T-helper 1 cell (primary cell): ENCODE measurements around the gene CDH4.

Source experiments
- DNase-seq, 5 donors: peaks; one replicate each; pipeline ENCODE4 v3.0.0-alpha.2; 2012 to 2020

Gene CDH4

DNA sequence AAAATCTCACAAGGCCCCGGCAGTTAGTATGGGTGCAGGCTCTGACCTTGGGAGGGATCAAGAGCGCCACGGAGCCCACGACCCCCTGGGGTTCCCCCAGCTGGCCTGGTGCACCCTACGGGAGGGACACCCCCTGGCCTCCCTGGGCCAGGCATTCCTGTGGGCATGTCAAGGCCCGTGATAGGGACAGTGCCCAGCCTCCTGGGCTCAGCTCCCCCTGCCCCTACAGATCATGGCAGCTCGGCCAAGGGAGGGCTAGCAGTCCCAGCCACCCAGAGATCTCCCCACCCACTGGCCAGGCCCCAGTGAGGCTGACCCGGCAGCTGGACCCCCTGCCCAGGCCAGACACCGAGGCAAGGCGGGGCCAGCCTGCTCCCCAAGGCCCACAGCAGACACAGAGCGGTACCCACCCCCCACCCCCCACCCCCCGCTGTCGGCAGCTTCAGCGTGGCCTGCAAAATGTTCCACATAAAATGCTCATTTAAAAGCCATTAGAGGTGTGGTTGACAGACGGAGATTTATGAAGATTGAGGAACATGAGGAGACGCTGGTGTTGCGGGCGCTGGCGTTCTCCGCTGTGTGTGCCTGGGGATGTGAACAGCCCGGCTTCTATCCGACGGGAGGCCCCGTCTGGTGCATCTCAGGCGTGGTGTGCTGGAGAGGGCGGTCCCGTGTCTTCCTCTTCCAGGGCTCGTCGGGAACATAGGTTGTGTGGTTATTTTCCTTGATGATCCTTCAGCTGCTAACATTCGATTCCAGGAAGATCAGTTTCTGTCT is 625.1 kb downstream of the CDH4 start:
- DNase-seq, result no peak

DNA sequence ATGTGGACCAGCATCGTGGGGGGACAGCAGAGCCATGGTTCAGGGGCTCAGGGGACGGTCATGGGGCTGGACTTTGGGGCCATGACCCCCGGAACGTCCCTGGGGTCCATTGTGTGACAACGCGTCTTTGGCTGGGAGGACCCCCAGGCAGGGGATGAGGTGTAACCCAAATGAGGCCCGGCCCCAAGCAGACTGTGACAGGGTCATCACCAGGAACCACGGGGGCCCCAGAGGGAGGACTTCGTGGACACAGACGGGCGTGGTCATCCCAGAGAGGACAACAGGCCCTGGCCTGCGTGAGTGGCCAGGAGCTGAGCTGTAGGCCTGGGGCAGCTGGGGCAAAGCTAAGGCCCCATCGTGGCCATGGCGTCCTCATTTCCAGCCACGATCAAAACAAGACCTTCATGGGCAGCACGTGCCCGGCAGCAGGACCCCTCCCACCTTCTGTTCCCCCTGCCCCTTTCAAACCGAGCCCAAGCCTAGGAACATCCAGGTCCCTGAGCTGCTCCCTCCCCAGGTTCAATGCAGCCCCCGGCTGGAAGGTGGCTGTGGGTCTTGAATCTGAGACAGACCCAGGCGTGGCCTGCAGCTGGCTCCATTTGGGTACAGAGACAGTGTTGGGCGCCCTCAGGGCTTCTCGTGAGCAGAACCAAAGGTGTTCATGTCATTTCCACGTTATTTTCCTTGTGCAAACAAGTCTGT is 625.9 kb downstream of the CDH4 start:
- no peak for DNase-seq

DNA sequence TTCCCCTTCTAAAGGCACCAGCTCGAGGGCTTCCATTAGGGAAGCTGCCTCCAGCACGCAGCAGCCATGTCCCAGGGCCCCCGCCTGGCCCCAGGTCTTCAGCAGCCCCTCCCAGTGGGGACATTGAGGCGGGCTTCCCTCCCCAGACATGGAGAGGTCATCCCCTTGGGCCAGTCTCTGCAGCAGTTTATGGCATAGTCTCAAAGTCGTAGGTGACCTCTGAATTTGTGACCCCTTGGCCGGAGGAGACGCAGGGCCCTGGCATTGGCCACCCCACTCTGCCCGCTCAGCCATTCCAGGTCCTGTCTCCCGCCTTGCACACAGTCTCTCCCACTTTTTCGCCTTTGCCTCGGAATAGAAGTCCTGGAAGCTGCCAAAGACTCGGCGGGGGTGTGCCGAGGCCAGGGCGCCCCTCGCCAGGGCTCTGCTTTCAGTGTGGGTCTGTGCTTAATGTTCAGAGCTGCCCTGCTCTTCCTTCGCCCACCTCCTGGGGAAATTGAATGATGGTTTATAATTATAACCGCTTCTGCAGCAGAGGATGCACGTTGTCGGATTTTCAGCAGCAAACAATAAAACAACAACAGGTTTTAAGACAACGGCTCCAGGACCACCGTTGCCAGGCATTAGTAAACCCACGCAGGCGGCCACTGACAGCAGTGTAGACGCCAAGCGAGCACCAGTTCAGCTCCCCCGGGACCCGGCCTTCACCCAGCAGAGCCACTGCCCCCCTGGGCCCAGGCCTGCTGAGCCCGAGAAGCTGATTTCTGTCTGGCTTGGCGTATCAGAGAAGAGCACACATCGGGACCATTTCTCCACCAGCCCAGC is 626.6 kb downstream of the CDH4 start:
- DNase-seq, result no peak

DNA sequence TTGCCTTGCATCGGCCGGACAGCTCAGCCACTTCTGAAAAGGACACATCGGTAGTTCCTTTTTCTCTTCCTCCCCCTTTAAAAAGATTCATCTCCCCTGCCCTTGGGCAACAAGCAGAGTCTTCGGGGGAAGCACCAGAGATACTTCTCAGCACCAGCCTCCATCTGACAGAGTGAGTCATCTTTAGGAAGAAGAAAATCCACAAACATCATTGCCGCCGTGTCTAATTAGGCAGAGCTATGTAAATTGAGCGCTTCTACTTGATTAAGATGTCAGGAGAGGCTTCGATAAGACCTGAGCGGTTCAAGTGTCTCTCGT is 627.2 kb downstream of the CDH4 start:
- no peak for DNase-seq

DNA sequence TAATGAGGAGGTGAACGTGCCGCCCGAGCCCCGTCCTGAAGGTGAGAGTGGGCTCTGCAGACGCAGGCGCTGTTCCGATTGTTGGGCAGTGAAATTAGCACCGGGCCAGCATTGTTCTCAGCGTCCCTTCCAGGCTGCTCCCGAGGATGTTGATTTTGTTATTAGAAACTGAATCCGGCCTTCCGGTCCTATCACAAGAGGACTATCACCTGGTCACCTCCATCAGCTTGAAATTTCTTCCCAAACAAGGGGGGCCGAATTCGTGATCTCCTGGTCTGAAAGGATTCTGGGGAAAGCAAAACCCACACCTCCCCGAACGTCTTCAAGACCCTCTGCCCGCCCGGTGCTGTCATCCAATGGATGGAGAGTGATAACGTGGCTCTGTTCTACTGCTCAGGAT is 627.6 kb downstream of the CDH4 start:
- DNase-seq, result no peak

DNA sequence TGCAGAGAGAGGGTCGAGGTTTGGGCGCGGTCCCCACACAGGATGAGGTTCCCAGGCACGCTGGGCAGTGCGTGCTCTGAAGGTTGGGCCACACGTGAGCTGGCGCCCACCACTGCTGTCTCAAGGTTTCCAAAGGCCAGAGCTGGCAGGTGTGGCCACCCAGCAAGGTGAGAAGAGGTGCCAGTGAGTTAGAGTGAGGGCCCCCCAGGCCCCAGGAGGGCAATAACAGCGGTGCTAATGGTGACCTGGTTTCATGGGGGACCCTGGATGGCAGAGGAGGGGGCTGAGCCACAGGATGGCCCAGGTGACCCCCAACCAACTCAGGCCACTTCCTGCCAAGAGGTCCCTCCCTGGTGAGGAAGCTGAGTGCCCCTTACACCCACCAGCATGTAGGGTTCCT is 628.6 kb downstream of the CDH4 start:
- no peak for DNase-seq

DNA sequence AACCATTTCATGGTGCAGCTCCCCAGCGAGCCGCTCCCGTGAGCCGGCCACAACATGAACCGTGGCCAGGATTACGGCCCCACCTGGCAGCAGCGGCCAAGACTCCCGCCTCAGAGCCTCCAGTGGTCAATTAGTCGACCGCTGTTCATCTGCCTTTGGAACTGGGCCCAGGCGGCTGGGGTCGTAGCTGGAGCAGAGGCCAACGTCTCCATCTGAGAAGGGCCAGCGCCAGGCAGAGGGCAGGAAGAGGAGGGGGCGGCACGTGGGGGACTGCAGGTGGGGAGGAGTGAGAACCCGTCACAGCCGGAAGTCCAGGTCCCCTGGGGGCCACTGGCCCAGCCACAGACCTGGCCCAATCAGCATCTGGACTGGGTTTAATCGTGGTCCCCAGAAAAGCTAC is 629.4 kb downstream of the CDH4 start:
- no peak for DNase-seq

DNA sequence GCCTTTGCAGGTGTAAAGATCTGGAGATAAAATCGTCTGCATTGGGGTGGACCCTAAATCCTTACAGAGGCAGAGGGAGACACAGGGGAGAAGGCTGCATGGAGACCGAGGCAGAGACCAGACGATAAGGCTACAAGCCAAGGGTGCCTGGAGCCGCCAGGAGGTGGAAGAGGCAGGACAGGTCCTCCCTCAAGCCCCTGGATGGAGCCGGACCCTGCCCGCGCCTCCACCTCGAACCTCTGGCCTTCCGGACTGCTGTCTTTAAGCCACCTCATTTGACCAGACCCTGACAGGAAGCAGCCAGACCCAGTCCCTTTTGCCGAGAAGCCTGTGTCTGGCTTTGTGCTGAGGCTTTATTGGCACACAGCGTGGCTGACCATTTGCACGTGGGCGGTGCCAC is 629.8 kb downstream of the CDH4 start:
- no peak for DNase-seq

DNA sequence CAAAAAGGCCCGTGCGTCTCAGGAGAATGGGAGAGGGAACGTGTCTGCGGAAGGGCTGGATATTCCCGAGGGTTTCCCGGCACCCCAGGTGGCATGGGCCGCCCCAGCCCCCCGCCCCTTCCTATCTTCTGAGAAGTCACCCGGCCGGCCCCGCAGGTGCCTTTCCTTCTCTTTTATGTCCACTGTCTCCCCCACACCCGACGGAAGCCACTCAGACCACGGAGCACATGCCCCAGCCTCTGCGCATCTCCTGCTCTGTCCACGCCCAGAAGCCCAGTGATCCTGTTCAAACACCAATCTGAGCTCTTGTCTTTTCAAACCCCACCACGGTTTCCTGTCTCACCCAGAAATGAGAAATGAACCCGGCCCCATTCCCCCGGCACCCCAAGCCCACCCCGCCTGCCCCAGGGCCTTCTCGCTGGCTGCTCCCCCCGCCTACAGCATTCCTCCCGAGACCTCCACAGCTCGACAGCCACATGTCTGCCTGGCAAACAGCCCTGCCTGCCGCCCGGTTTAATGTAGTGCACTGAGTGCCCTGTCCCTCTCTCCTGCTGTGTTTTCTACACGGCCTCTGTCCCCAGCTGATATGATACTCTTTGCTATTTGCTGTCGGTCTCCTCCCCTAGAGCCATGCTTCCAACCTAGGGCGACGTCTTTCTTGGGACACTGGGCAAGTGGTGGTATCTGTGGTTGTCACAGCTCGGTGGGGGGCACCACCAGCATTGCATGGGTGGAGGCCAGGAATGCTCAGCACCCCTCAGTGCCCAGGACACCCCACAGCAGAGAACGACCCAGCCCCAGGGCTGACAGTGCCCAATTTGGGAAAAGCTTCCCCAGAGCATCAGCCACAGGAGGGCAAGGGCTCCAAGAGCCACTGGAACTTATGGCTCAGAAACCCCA is 630.9 kb downstream of the CDH4 start:
- no peak for DNase-seq

DNA sequence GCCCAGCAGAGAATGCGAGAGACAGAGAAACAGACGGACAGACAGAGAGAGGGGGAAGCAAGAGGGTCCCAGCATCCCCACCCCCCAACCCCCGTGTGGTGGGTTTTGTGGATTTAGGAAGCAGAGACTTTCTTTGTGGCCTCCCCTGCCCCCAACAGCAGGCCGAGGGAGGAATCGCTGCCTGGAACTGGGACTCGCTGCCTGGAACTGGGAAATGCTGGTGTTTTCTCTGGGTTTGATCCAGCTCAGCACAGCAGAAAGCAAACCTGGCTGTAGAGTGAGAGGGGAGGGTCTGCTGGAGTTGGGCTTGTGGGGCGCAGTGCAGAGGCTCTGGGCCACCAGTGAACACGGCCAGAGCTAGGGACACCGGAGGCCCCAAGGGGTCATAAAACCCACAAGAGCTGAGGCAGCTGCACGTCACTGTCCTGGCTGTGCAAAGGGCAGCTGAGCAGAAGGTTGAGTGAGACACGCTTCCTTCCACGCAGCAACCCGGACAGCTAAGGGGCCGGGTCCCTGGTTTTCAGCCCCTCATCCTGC is 631.9 kb downstream of the CDH4 start:
- DNase-seq, result no peak

DNA sequence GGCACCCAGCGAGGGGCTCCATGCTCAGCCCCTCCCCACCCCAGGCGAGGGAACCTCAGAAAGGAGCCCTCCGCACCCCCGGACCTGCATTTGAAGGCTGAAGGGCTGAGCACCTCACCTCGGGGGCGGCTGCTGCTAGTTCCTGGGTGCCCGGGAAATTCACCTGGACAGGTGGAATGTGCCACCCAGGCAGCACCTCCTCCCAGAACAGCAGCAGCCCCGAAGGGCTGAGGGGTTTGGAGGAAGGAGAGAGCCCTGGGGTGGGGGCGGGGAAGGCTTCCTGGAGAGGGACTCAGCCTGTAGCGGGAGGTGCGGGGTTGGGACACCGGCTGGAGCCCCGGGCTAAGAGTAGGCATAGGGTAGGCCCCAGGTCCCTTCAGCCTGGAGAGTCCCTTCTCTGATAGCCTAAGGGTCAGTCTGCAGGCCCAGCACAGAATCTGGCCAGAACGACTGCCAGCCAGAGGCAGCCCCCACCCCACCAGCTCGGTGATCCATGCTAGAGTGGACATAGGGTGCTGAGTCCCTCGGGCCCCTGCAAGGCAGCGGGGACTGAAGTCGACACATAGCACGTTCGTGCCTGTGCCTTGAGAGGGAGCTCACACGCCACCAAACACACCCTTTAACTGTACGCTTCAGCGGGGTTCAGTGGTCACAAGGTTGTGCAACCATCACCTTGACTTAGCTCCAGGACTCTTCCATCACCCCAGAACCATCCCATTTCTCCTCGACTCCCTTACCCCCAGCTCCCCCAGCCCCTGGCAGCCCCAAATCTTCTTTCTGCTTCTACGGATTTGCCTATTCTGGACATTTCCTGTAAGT is 632.7 kb downstream of the CDH4 start:
- DNase-seq, result no peak

DNA sequence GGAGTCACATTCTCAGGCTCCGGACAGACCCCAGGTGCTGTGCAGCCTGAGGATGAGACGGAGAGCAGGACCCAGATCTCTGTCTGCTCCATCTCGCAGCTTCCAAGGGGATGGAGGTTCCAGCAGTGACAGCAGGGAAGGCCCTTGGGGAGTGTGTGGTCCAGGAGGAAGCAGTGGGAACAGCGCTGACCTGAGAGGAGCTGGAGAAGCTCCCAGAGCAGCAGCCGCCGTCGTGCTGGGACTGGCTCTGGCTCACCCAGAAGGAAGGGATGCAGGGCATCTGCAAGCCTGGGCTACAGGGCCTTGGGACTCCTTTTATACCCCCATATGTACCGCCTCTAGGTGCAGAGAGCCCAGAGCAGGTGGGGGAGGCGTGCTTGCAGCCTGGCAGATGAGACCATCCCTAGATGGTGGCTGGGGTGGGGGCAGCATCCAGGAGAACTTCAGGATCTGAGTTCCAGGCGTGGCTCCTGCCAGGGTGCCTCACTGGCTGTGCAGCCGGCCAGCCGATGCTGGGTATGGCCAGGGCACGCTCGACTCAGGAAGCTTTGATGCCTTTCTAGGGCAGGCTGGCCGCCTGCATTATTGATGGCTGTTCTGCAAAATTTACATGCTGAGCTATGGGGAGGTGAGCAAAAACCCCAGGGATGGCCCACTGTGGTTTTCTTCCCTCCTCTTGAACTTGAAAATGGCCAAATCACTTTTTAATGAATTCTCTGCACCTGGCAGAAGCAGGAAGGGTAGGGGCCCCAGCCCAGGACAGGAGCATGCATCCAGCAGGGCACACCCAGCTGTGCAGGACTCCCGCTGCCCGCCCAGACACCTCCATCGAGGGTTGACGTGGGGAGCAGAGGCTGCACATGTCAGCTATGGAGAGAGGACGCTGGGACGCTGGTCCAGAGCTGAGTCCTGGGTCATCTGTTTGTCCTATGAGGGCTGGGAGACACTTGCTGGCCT is 634.0 kb downstream of the CDH4 start:
- DNase-seq, result no peak

DNA sequence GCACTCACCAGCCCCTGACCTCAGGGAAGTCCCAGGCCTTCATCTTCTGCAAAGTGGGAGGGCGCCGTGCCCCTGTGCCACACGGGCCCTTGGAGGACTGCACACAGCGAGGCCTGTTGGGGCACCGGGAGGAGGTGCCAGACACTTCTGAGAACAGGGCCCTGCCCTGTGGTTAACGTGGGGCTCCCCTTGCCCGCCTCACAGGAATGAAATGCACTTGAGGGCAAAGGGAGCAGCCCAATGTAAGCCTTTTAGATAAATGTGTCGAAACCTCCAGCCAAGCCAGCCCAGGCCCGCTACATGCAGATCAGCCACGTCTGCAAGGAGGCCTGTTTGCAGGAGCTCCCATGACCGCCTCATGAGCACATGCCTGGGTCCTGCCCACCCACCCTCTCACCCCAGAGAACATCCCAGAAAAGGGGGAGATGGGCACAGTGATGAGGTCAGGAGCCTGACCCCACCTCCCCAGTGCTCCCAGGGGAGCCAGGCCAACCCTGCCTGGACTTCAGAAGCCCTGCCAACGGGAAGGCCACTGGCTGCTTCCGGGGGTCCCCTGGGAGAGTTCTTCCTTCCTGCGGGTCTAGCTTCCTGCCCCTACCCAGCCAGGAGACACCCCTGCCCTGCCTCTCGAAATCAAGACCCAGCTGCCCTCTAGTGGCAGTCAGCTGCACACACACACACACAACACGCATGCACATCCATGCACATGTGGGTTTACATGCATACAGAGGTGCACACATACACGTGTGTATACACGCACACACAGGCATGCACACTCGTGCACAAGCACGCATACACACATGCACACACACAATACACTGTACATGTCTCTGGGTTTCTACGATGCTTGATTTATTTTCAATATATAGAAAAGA is 634.9 kb downstream of the CDH4 start:
- peak in 2 of 5 donors; percentile 7 to 27 for DNase-seq

DNA sequence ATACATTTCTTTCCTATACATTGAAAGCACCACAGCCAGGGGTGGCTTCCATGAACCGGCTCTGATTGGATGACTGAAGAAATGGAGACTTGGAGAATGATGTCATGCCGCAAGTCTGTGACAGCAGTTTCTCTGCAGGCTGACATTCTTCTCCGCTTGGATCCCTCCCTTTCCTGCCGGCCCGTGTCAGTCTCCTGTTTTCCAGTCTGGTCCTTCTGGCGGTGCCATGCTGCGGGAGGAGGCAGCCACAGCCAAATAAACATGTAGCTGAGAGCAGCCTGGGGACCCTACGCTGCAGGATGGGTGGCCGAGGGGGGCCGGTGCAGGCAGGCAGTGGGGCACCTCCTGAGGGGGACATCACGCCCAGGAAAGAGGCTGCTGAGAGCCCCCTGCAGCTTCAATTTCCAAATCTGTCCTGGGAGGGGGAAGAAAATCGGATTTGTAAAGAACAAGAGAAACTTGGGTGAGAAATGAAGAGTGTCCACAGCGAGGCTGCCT is 635.6 kb downstream of the CDH4 start:
- DNase-seq, result no peak

DNA sequence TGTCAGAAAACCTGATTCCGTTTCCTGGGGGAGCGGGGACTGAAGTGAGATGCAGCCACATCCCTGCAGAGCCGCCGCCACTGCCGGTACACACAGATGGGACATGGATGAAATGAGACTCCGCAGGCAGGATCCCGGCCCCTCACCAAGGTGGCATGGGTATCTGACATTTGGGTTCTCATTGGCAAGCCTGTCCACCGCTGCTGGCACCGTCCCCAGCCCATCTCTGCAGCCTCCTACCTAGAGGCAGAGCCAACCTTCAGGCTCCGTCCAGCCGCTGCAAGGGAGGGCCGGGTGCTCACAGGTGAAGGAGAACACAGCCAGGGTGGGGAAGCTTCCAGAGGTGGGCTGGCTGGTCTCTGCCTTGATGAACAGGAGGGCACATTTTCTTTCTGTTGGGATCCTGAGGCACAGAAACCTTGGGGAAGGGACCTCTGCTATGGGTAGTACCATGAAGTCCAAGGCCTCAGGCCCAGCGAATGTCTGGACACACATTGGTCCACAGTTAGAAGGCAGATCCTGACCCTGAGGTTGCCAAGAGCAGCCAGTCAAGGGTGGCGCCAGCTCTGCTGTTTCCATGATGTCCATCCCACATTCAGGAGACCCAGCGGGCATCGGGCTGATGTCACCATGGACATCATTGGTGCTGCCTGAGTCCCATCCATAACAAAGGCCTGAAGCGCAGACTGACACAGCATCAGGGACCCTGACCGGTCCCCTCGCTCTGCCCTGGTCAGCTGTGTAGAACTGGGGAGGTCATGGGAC is 636.2 kb downstream of the CDH4 start:
- DNase-seq, result no peak

DNA sequence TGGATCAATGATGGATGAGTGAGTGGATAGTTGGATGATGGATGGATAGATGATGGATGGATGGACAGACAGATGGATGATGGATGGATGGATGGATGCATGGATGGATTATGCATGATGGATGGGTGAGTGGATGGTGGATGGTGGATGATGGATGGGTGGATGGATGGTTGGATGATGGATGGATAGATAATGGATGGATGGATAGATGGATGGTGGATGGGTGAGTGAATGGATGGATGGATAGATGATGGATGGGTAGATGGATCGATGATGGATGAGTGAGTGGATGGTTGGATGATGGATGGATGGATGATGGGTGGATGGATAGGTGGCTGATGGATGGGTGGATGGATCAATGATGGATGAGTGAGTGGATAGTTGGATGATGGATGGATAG is 637.6 kb downstream of the CDH4 start:
- no peak for DNase-seq

DNA sequence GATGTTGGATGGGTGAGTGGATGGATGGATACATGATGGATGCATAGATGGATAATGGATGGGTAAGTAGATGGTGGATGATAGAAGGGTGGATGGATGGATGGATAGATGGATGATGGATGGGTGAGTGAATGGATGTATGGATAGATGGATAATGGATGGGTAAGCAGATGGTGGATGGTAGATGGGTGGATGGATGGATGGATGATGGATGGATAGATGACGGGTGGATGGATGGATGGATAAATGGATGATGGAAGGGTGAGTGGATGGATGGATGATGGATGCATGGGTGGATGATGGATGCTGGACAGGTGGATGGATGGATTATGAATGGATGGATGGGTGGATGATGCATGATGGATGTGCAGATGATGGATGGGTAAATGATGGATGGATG is 638.1 kb downstream of the CDH4 start:
- no peak for DNase-seq

DNA sequence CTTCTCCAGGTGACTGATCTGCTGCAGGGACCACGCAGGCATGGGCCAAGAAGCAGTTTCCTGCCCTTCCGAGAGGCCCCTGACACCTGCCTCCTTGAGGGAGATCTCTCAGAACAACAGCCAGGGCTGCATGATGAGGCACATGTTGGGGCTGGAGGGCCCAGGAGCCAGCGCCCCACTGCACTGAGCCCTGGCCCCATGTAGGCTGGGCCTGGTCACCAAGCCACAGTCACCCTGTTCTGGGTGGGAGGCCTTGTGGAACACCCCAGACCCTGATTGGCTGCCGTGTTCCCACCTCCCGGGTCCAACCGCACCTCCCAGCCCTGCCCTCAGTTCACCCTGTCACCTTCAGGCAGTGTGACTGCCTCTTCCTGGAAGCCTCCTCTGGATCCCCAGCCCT is 639.4 kb downstream of the CDH4 start:
- no peak for DNase-seq
